GM12891 (cell line): Measurements from ENCODE around the gene BEND3.

ENCODE experiments used
- PAX5 ChIP-seq: IDR thresholded peaks from 2 replicates; pipeline ENCODE4 v1.6.1; 2011; ENCODE audit warnings: low read length, moderate library complexity, mild to moderate bottlenecking; ENCODE audit not compliant: insufficient read depth, severe bottlenecking
- POLR2A ChIP-seq: IDR thresholded peaks from 2 replicates; pipeline ENCODE4 v1.6.1; 2011; ENCODE audit warnings: low read depth, low read length, control low read depth
- POLR2AphosphoS5 ChIP-seq: IDR thresholded peaks from 2 replicates; pipeline ENCODE4 v1.6.1; 2011; ENCODE audit warnings: low read depth, low read length, control low read depth
- SPI1 ChIP-seq: IDR thresholded peaks from 2 replicates; pipeline ENCODE4 v1.6.1; 2011; ENCODE audit warnings: low read depth, low read length, control low read depth

- TF ChIP-seq SPI1 = no peak
- TF ChIP-seq POLR2A = no peak
- TF ChIP-seq POLR2AphosphoS5 = no peak
- TF ChIP-seq PAX5 = no peak
These were observed 25.3 kb upstream of the BEND3 start for GRCh38 chr6:107140581-107140980.
